ENCODE results near the gene MAGI1.

GRCh38 chr3:66050821-66051220 lies 12.1 kb upstream of the MAGI1 start:
- TF ChIP-seq CTCF (IDR thresholded peaks at IDR 0.05): no peak
- TF ChIP-seq POLR2A (IDR thresholded peaks at IDR 0.05): no peak

Measured in lower leg skin (tissue), 3 donors.